ENCODE results near the gene LRRC40.

LRRC40 gene

DNA sequence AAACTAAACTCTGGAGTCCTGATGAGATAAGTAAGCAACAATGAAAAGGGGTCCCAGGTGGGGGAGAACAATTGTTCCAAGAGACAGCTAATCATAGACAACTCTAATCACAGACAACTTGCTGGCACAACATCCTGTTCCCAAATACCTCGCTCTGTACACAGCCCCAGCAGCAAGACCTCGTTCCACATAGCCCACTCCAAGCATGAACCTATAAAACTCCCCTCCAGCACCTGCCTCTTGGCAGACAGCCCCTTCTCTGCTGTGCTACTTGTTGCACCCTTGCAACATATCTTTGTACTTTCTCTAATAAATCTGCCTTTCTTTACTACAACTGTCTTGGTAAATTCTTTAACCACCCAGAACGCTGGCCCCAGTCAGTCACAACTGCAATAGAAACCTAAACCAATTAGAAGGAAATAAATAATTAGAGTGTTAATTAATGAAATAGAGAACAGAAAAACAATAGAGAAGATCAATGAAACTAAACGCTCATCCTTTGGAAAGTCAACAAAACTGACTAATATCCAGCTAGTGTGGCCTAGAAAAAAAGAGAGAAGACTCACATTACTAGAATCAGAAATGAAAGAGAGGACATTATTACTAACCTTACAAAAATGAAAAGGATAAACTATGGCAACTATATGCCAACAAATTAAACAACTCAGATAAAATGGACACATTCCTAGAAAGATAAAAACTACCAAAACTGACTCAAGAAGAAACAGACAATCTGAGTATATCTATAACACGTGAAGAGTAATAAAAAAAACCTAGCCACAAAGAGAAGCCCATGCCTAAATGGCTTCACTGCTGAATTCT lies 36.1 kb downstream of the LRRC40 start:
- Histone ChIP-seq H3K9ac (ENCODE audit: low read length) (no peak overlapping the region), H3K4me1 (ENCODE audit: control insufficient read depth, insufficient read depth, low read length) (no peaks in the 10 kb centered on the region), H3K9me3 (ENCODE audit: control insufficient read depth, insufficient read depth, low read depth, low read length) (no peaks in the 10 kb centered on the region), H3K27ac (ENCODE audit: low read depth, low read length) (no peak overlapping the region), H3K36me3 (ENCODE audit: control insufficient read depth, insufficient read depth, low read length) (peaks cover 3% of the 10 kb centered on the region; the same call in 1 of the 2 replicates), H3K4me3 (ENCODE audit: low read depth, low read length) (no peak overlapping the region), H3K27me3 (ENCODE audit: control insufficient read depth, insufficient read depth, low read length) (no peaks in the 10 kb centered on the region)

DNA sequence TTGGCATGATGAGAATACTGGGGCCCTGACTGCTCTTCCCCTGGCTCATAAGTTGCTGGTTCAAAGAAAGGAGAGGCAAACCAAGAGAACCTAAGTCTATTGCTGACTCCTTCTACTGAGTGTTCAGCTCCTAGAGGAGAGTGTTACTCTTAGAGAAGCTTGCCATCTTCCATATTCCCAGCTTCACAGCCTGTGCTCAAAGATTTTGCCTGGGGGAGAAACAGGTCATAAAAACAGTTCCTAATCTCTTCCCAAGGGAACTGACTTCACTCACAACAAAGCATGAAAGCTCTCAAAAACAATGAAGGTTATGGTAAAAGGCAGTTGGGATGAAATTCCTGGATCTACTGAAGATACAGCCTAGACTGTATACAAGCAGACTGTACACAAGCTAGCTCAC lies 37.1 kb downstream of the LRRC40 start:
- Histone ChIP-seq H3K36me3 (ENCODE audit: control insufficient read depth, insufficient read depth, low read length) (peaks cover 3% of the 10 kb centered on the region; the same call in 1 of the 2 replicates), H3K9ac (ENCODE audit: low read length) (no peak overlapping the region), H3K4me1 (ENCODE audit: control insufficient read depth, insufficient read depth, low read length) (no peaks in the 10 kb centered on the region), H3K27me3 (ENCODE audit: control insufficient read depth, insufficient read depth, low read length) (no peaks in the 10 kb centered on the region), H3K27ac (ENCODE audit: low read depth, low read length) (0 out of 2 replicates have a peak overlapping the region, but pooled peaks have one; percentile 19), H3K9me3 (ENCODE audit: control insufficient read depth, insufficient read depth, low read depth, low read length) (no peaks in the 10 kb centered on the region), H3K4me3 (ENCODE audit: low read depth, low read length) (no peak overlapping the region)

DNA sequence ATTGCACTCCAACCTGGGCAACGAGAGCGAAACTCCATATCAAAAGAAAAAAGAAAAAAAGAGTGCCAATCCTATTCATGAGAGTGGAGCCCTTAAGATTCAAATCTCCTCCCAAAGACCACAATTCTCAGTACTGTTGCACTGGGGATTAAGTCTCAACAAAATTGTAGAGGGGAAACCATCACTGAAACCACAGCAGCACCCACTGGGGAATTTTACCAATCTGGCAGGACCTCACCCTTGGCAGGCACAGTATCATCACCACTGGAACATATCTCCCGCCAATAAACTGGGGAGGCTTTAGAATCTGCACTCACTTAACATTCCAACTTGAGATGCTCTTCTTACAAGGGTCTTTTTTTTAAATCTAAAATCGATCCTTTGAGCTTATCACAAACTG lies 41.0 kb downstream of the LRRC40 start:
- no peak overlapping the region for H3K9ac ChIP-seq (ENCODE audit: low read length)
- no peaks in the 10 kb centered on the region for H3K9me3 ChIP-seq (ENCODE audit: control insufficient read depth, insufficient read depth, low read depth, low read length)
- H3K4me3 ChIP-seq (ENCODE audit: low read depth, low read length), result no peak overlapping the region
- H3K4me1 ChIP-seq (ENCODE audit: control insufficient read depth, insufficient read depth, low read length), result no peaks in the 10 kb centered on the region
- no peak overlapping the region for H3K27ac ChIP-seq (ENCODE audit: low read depth, low read length)
- no peaks in the 10 kb centered on the region for H3K27me3 ChIP-seq (ENCODE audit: control insufficient read depth, insufficient read depth, low read length)
- H3K36me3 ChIP-seq (ENCODE audit: control insufficient read depth, insufficient read depth, low read length), result peaks cover 5% of the 10 kb centered on the region; the same call in 1 of the 2 replicates

DNA sequence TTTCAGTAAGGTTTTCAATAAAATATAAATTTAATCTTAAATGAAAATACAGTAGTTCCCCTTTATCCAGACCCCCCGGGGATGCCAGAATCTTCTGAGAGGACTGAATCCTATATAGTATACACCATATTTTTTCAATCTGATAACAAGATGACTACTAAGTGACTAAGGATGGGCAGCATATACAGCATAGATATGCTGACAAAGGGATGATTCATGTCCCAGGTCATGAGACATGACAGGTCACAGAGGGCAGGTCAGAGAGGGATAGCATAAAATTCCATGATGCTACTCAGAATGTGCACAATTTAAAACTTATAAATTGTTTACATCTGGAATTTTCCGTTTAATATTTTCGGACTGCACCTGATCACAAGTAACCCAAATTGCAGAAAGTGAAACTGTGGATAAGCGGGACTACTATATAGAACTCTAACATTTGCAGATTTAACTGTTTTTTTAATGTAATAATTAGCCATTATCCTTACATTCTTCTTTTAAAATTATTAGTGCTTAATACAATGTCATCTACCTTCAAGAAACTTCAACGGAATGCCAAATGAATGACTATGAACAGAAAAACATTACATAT lies 48.8 kb downstream of the LRRC40 start:
- no peaks in the 10 kb centered on the region for H3K27me3 ChIP-seq (ENCODE audit: control insufficient read depth, insufficient read depth, low read length)
- peaks cover 6% of the 10 kb centered on the region; the same call in 1 of the 2 replicates for H3K36me3 ChIP-seq (ENCODE audit: control insufficient read depth, insufficient read depth, low read length)
- H3K4me3 ChIP-seq (ENCODE audit: low read depth, low read length), result no peak overlapping the region
- no peak overlapping the region for H3K27ac ChIP-seq (ENCODE audit: low read depth, low read length)
- H3K9me3 ChIP-seq (ENCODE audit: control insufficient read depth, insufficient read depth, low read depth, low read length), result no peaks in the 10 kb centered on the region
- no peaks in the 10 kb centered on the region for H3K4me1 ChIP-seq (ENCODE audit: control insufficient read depth, insufficient read depth, low read length)
- H3K9ac ChIP-seq (ENCODE audit: low read length), result no peak overlapping the region

DNA sequence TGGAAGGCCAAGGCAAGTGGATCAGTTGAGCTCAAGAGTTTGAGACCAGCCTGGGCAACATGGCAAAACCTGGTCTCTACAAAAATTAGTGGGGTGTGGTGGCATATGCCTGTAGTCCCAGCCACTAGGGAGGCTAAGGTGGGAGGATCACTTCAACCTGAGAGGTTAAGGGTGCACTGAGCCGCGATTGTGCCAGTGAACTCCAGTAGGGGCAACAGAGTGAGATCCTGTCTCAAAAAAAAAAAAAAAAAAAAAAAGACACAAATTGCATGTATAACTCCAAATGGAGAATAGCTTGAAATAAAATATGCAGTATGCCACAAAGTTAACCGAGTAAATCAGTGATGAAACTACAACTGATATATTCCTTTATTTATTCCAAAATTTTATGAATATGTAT lies 51.6 kb downstream of the LRRC40 start:
- Histone ChIP-seq H3K9ac (ENCODE audit: low read length) (no peak overlapping the region), H3K4me1 (ENCODE audit: control insufficient read depth, insufficient read depth, low read length) (no peaks in the 10 kb centered on the region), H3K9me3 (ENCODE audit: control insufficient read depth, insufficient read depth, low read depth, low read length) (no peaks in the 10 kb centered on the region), H3K4me3 (ENCODE audit: low read depth, low read length) (no peak overlapping the region), H3K27me3 (ENCODE audit: control insufficient read depth, insufficient read depth, low read length) (no peaks in the 10 kb centered on the region), H3K36me3 (ENCODE audit: control insufficient read depth, insufficient read depth, low read length) (peaks cover 10% of the 10 kb centered on the region; the same call in 1 of the 2 replicates), H3K27ac (ENCODE audit: low read depth, low read length) (no peak overlapping the region)

DNA sequence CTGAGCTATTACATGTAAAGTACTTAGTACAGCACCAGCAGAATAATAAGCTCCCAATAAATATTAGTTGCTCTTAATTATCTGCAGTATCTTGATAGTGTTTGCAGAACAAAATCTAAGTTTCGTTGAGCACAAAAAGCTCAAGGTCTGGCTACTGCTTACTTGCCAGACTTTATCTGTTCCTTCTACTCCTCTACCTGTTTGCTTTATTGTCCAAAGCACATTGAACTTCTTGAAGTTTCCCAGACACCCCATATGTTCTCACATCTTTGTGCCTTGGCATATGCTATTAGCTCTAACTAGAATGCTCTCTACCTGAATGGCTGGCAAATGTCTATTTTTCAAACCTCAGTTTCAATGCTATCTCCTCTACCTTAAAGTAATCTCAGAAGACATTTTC lies 54.9 kb downstream of the LRRC40 start:
- H3K4me1 ChIP-seq (ENCODE audit: control insufficient read depth, insufficient read depth, low read length), result no peaks in the 10 kb centered on the region
- no peaks in the 10 kb centered on the region for H3K27me3 ChIP-seq (ENCODE audit: control insufficient read depth, insufficient read depth, low read length)
- H3K36me3 ChIP-seq (ENCODE audit: control insufficient read depth, insufficient read depth, low read length), result peaks cover 25% of the 10 kb centered on the region

DNA sequence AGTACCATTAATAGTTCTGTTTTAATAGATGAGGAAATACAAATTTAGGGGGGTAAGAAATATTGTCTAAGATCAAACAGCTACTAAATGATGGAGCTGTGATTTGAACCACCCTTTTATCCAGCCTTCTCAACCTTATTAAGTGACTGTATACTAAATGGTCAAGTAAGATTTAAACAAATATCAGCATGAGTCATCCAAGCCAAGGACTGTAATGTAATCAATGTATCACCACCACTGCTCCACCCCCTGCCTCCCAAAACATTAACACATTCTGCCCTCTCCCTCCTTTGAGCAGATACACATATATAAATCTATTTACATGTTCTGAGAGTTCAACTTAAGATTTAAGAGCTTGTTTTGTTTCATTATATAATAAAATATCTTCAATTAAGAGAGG lies 58.9 kb downstream of the LRRC40 start:
- no peaks in the 10 kb centered on the region for H3K4me1 ChIP-seq (ENCODE audit: control insufficient read depth, insufficient read depth, low read length)
- H3K36me3 ChIP-seq (ENCODE audit: control insufficient read depth, insufficient read depth, low read length), result peaks cover 22% of the 10 kb centered on the region
- no peak overlapping the region for H3K4me3 ChIP-seq (ENCODE audit: low read depth, low read length)
- H3K9ac ChIP-seq (ENCODE audit: low read length), result no peak overlapping the region
- no peaks in the 10 kb centered on the region for H3K9me3 ChIP-seq (ENCODE audit: control insufficient read depth, insufficient read depth, low read depth, low read length)
- H3K27ac ChIP-seq (ENCODE audit: low read depth, low read length), result no peak overlapping the region
- H3K27me3 ChIP-seq (ENCODE audit: control insufficient read depth, insufficient read depth, low read length), result no peaks in the 10 kb centered on the region

More for the DNA sequence above, 54.9 kb downstream of the LRRC40 start:
- Histone ChIP-seq H3K9me3 (ENCODE audit: control insufficient read depth, insufficient read depth, low read depth, low read length) (no peaks in the 10 kb centered on the region), H3K9ac (ENCODE audit: low read length) (no peak overlapping the region), H3K4me3 (ENCODE audit: low read depth, low read length) (no peak overlapping the region), H3K27ac (ENCODE audit: low read depth, low read length) (no peak overlapping the region)

DNA sequence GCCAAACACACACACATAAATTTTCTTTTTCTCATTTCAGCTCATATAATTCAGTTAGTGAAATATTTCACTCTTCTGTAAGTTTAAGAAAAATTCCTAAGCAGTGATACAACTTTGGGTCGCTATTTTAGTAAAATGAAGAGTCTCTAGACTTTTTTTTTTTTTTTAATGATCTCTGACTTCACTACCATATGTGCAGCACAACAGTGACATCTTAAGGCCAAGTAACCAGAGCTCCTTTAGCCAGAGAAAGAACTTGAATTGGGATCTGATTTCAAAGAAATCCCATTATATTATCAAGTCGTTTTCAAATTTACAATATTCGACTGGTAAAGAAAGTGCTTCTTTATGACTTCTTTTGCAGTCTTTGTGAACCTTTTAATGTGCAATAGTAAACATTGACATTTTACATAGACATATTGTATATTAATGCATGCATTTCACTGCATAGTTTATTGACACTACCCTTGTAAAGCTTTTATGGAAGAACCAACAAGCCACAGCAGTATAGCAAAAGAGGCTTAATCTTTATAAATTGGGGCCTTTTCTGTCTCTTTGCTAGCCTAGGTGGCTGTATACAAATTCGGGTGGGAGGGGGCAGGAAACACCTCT lies 62.2 kb downstream of the LRRC40 start:
- H3K27me3 ChIP-seq (ENCODE audit: control insufficient read depth, insufficient read depth, low read length), result no peaks in the 10 kb centered on the region
- no peak overlapping the region for H3K9ac ChIP-seq (ENCODE audit: low read length)
- no peak overlapping the region for H3K4me3 ChIP-seq (ENCODE audit: low read depth, low read length)
- H3K36me3 ChIP-seq (ENCODE audit: control insufficient read depth, insufficient read depth, low read length), result peaks cover 11% of the 10 kb centered on the region
- H3K27ac ChIP-seq (ENCODE audit: low read depth, low read length), result no peak overlapping the region
- peaks cover 8% of the 10 kb centered on the region for H3K4me1 ChIP-seq (ENCODE audit: control insufficient read depth, insufficient read depth, low read length)
- H3K9me3 ChIP-seq (ENCODE audit: control insufficient read depth, insufficient read depth, low read depth, low read length), result no peaks in the 10 kb centered on the region

DNA sequence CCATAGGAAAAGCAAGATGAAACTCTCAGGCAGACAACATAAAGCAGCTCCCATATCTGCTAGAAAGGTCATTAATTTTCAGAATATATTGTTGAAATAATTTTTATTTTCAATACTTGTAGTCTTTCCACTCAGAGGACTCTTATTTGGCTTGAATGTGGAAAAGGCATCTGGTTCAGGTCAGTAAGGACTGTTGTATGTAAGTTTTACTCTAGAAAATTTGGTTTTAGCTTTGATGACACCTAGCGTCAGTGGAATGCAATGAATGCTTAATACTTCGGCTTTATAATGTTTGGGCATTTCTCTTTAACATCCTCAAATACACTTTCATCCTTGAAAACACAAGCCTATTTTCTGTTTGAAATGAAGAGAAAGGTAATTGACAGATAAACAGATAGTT lies 63.3 kb downstream of the LRRC40 start:
- Histone ChIP-seq H3K9me3 (ENCODE audit: control insufficient read depth, insufficient read depth, low read depth, low read length) (no peaks in the 10 kb centered on the region), H3K27ac (ENCODE audit: low read depth, low read length) (no peak overlapping the region), H3K9ac (ENCODE audit: low read length) (no peak overlapping the region), H3K27me3 (ENCODE audit: control insufficient read depth, insufficient read depth, low read length) (no peaks in the 10 kb centered on the region), H3K4me3 (ENCODE audit: low read depth, low read length) (no peak overlapping the region), H3K36me3 (ENCODE audit: control insufficient read depth, insufficient read depth, low read length) (peaks cover 4% of the 10 kb centered on the region; the same call in 1 of the 2 replicates), H3K4me1 (ENCODE audit: control insufficient read depth, insufficient read depth, low read length) (peaks cover 8% of the 10 kb centered on the region)

DNA sequence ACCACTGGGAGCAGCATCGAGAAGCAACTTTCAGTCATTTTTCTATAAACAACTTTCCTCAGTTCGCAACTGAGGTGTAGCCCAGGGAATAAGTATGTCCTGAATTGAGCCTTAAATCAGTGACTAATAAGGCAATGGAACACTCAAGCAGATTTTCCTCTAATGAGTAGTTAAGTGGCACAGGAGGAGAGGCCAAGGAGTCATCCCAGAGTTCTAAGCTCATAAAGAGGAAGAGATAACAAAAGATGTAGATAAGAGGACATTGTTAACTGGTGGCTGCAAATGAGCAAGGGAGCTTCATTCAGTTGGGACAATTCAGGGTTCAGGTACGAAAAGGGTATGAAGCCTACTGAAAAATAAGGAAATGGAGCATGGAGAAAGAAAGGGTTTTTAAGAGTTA lies 64.5 kb downstream of the LRRC40 start:
- Histone ChIP-seq H3K27ac (ENCODE audit: low read depth, low read length) (no peak overlapping the region), H3K4me3 (ENCODE audit: low read depth, low read length) (no peak overlapping the region), H3K9me3 (ENCODE audit: control insufficient read depth, insufficient read depth, low read depth, low read length) (no peaks in the 10 kb centered on the region), H3K36me3 (ENCODE audit: control insufficient read depth, insufficient read depth, low read length) (0 out of 2 replicates have a peak, but pooled peaks cover 2% of the 10 kb centered on the region), H3K9ac (ENCODE audit: low read length) (no peak overlapping the region), H3K27me3 (ENCODE audit: control insufficient read depth, insufficient read depth, low read length) (no peaks in the 10 kb centered on the region), H3K4me1 (ENCODE audit: control insufficient read depth, insufficient read depth, low read length) (peaks cover 8% of the 10 kb centered on the region)

DNA sequence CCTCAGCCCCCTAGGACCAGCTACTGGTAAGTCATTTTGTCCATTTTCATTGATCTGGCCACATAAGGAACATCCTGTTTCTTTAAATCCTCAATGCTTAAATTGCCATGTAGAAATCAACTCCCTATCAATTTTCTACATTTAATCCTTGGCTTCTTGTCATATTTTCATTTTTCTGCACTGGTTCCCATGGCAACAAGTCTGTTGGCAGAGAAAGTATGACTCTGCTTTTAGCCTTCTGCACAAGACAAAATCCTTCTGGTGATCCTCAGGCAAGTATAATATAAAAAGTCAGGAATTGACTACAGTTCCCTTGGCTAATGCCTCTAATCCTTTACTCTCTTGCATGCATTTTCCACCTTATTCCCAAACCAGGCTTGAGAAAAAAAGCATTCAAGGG lies 65.0 kb downstream of the LRRC40 start:
- H3K4me1 ChIP-seq (ENCODE audit: control insufficient read depth, insufficient read depth, low read length), result peaks cover 8% of the 10 kb centered on the region
- no peak overlapping the region for H3K4me3 ChIP-seq (ENCODE audit: low read depth, low read length)
- H3K27me3 ChIP-seq (ENCODE audit: control insufficient read depth, insufficient read depth, low read length), result no peaks in the 10 kb centered on the region
- H3K9me3 ChIP-seq (ENCODE audit: control insufficient read depth, insufficient read depth, low read depth, low read length), result no peaks in the 10 kb centered on the region
- no peak overlapping the region for H3K27ac ChIP-seq (ENCODE audit: low read depth, low read length)
- H3K9ac ChIP-seq (ENCODE audit: low read length), result no peak overlapping the region
- H3K36me3 ChIP-seq (ENCODE audit: control insufficient read depth, insufficient read depth, low read length), result no peaks in the 10 kb centered on the region
